ENCODE measurements around the gene ALPI. TPM values are rescaled to one million over a fixed set of nuclear protein-coding genes. Genes with fewer than 3 reads are reported as not detected.

The ALPI gene
- total RNA-seq, 1 experiment from 2014 or later = not detected

- no peak overlapping the region for H2AFZ ChIP-seq (ENCODE audit: low read depth, low read length, poor library complexity, severe bottlenecking)
- ATAC-seq (no peak), DNase-seq (ENCODE audit: low read depth, low spot score) (no peak)
- TF ChIP-seq SRF (IDR thresholded peaks at IDR 0.05; ENCODE audit: low read depth) (no peak), FOSL1 (IDR thresholded peaks at IDR 0.05; ENCODE audit: low read depth) (no peak), SP1 (IDR thresholded peaks at IDR 0.05; ENCODE audit: low read depth) (no peak), MAX (IDR thresholded peaks at IDR 0.05) (no peak), CTCF (IDR thresholded peaks at IDR 0.05 in 2 of 3, conservative IDR thresholded peaks at IDR 0.05 in 1 of 3; ENCODE audit: borderline replicate concordance in 1 of 3, insufficient read depth in 1 of 3, low read depth in 2 of 3, low read length in 2 of 3) (no peak), EZH2 (IDR thresholded peaks at IDR 0.05) (no peak)
- H3K27me3 ChIP-seq (ENCODE audit: insufficient read depth, low read length) = no peaks in the 10 kb centered on the region
- H3K27ac ChIP-seq (ENCODE audit: low read depth, low read length) = no peak overlapping the region
- H3K9me2 ChIP-seq (ENCODE audit: insufficient read depth) = no peaks in the 10 kb centered on the region
- H3K79me2 ChIP-seq (ENCODE audit: insufficient read depth, low read length) = no peaks in the 10 kb centered on the region
- no peaks in the 10 kb centered on the region for H4K20me1 ChIP-seq (ENCODE audit: insufficient read depth)
- CTCF ChIA-PET = no interaction called here
- no peak overlapping the region for H3K9ac ChIP-seq (ENCODE audit: low read length)
- H3K36me3 ChIP-seq (ENCODE audit: control insufficient read depth in 1 of 2, insufficient read depth in 2 of 2, low read length in 2 of 2) = no peaks in the 10 kb centered on the region
- POLR2A ChIA-PET = no interaction called here
- intact Hi-C loops (cut with micrococcal nuclease) = no loop called here
- peaks cover 0 to 1% of the 10 kb centered on the region in 2 experiments; a peak in 1 of 4 replicates for H3K4me1 ChIP-seq (ENCODE audit: control insufficient read depth in 1 of 2, insufficient read depth in 2 of 2, low read length in 2 of 2)
- BruUV-seq (replicated peaks) = no TSS peak
- no peak overlapping the region for H3K4me2 ChIP-seq (ENCODE audit: low read length)
- H3K9me3 ChIP-seq (ENCODE audit: control insufficient read depth in 1 of 2, insufficient read depth in 1 of 2, low read depth in 1 of 2, low read length in 2 of 2) = no peaks in the 10 kb centered on the region
- H3K4me3 ChIP-seq (replicated peaks in 1 of 2; ENCODE audit: low read depth in 1 of 2, low read length in 2 of 2) = no peak overlapping the region
- RAD21 ChIA-PET (ENCODE audit: low non-redundant PET in 1 of 2, low total read pairs in 2 of 2, uncharacterized antibody in 2 of 2, unreplicated experiment in 2 of 2) = interaction anchor here in 1 of 2 experiments (0.8 kb wide), 1 partner anchor 69 kb away, joined by 3 read pairs; no protein-coding TSS in a partner anchor
These were observed 21.2 kb upstream of the ALPI start for GRCh38 chr2:232434563-232435374.

GRCh38 chr2:232435375-232435648, 20.6 kb upstream of the ALPI start:
- ATAC-seq = no peak
- Histone ChIP-seq H3K9me2 (ENCODE audit: insufficient read depth) (no peaks in the 10 kb centered on the region), H2AFZ (ENCODE audit: low read depth, low read length, poor library complexity, severe bottlenecking) (no peak overlapping the region), H3K36me3 (ENCODE audit: control insufficient read depth in 1 of 2, insufficient read depth in 2 of 2, low read length in 2 of 2) (no peaks in the 10 kb centered on the region), H3K9ac (ENCODE audit: low read length) (no peak overlapping the region), H3K79me2 (ENCODE audit: insufficient read depth, low read length) (no peaks in the 10 kb centered on the region), H3K27ac (ENCODE audit: low read depth, low read length) (no peak overlapping the region), H3K27me3 (ENCODE audit: insufficient read depth, low read length) (no peaks in the 10 kb centered on the region), H3K4me1 (ENCODE audit: control insufficient read depth in 1 of 2, insufficient read depth in 2 of 2, low read length in 2 of 2) (peaks cover 0 to 3% of the 10 kb centered on the region in 2 experiments; a peak in 1 of 4 replicates), H3K4me2 (ENCODE audit: low read length) (no peak overlapping the region), H3K9me3 (ENCODE audit: control insufficient read depth in 1 of 2, insufficient read depth in 1 of 2, low read depth in 1 of 2, low read length in 2 of 2) (no peaks in the 10 kb centered on the region), H4K20me1 (ENCODE audit: insufficient read depth) (no peaks in the 10 kb centered on the region), H3K4me3 (replicated peaks in 1 of 2; ENCODE audit: low read depth in 1 of 2, low read length in 2 of 2) (no peak overlapping the region)
- ChIA-PET POLR2A (no interaction called here), RAD21 (ENCODE audit: low non-redundant PET in 1 of 2, low total read pairs in 2 of 2, uncharacterized antibody in 2 of 2, unreplicated experiment in 2 of 2) (interaction anchor here (0.6 to 0.8 kb wide), 2 partner anchors 69 to 71 kb away, joined by 3 to 7 read pairs; no protein-coding TSS in a partner anchor), CTCF (no interaction called here)
- no peak for DNase-seq (ENCODE audit: low read depth, low spot score)
- intact Hi-C loops (cut with micrococcal nuclease) = no loop called here
- BruUV-seq (replicated peaks) = no TSS peak
- TF ChIP-seq POLR2AphosphoS5 (IDR thresholded peaks at IDR 0.05; ENCODE audit: low read depth, low read length) (no peak), EGR1 (IDR thresholded peaks at IDR 0.05; ENCODE audit: low read depth) (no peak), RAD21 (IDR thresholded peaks at IDR 0.05; ENCODE audit: low read depth) (no peak), MAX (IDR thresholded peaks at IDR 0.05) (no peak), SRF (IDR thresholded peaks at IDR 0.05; ENCODE audit: low read depth) (no peak), CBX3 (IDR thresholded peaks at IDR 0.05; ENCODE audit: low read depth) (no peak), YY1 (IDR thresholded peaks at IDR 0.05; ENCODE audit: extremely low read depth, insufficient replicate concordance, low read depth, low read length) (no peak), SIN3A (IDR thresholded peaks at IDR 0.05; ENCODE audit: low read depth) (no peak), CTCF (IDR thresholded peaks at IDR 0.05 in 2 of 3, conservative IDR thresholded peaks at IDR 0.05 in 1 of 3; ENCODE audit: borderline replicate concordance in 1 of 3, insufficient read depth in 1 of 3, low read depth in 2 of 3, low read length in 2 of 3) (no peak)

Measured in HCT116 (cell line).